DOHH2 (cell line): Measurements from ENCODE around the gene HYDIN.
A peak's percentile ranks its signal among the peaks of the same experiment; 100 is the strongest.

Experiments
- H3F3A ChIP-seq: fragments of 200-600 bp; sonication (generic), shearing (Covaris generic); 2 replicates; pipeline ENCODE4 v1.6.0; 2016; ENCODE audit warnings: antibody characterized with exemption, mild to moderate bottlenecking; ENCODE audit not compliant: control insufficient read depth, insufficient read depth
- H3K27ac ChIP-seq: fragments of 200-600 bp; sonication (generic); 2 replicates; pipeline ENCODE4 v1.5.1; 2014; ENCODE audit warnings: low read depth, mild to moderate bottlenecking, low read length, moderate library complexity
- H3K27me3 ChIP-seq: fragments of 200-600 bp; sonication (generic); 2 replicates; pipeline ENCODE4 v1.6.1; 2014; ENCODE audit warnings: mild to moderate bottlenecking, low read length, mixed read lengths; ENCODE audit not compliant: control insufficient read depth
- H3K36me3 ChIP-seq: fragments of 200-600 bp; sonication (generic); 2 replicates; pipeline ENCODE4 v1.6.1; 2014; ENCODE audit warnings: mild to moderate bottlenecking, low read length, moderate library complexity, mixed read lengths; ENCODE audit not compliant: control insufficient read depth
- H3K4me1 ChIP-seq: fragments of 200-600 bp; sonication (generic); 2 replicates; pipeline ENCODE4 v1.6.1; 2014; ENCODE audit warnings: mild to moderate bottlenecking, low read length, mixed read lengths; ENCODE audit not compliant: control insufficient read depth
- H3K4me2 ChIP-seq: fragments of 200-600 bp; sonication (generic); 2 replicates; pipeline ENCODE4 v1.6.0; 2014; ENCODE audit warnings: mild to moderate bottlenecking, low read length, moderate library complexity
- H3K4me3 ChIP-seq: fragments of 200-600 bp; sonication (generic); 2 replicates; pipeline ENCODE4 v1.5.1; 2014; ENCODE audit warnings: mild to moderate bottlenecking, low read length, mixed read lengths
- H3K79me2 ChIP-seq: fragments of 200-600 bp; sonication (generic); 2 replicates; pipeline ENCODE4 v1.6.1; 2014; ENCODE audit warnings: mild to moderate bottlenecking, low read length, mixed read lengths; ENCODE audit not compliant: control insufficient read depth
- H3K9me2 ChIP-seq: fragments of 200-600 bp; sonication (generic); replicated peaks from 2 replicates; pipeline ENCODE4 v1.6.1; 2014; ENCODE audit warnings: mild to moderate bottlenecking, low read length, mixed read lengths; ENCODE audit not compliant: control insufficient read depth
- H3K9me3 ChIP-seq: fragments of 200-600 bp; sonication (generic); 2 replicates; pipeline ENCODE4 v1.6.1; 2014; ENCODE audit warnings: antibody characterized with exemption, low read length, mixed read lengths; ENCODE audit not compliant: control insufficient read depth, insufficient read depth
- H4K20me1 ChIP-seq: fragments of 200-600 bp; sonication (generic); 2 replicates; pipeline ENCODE4 v1.6.0; 2014; ENCODE audit warnings: low read depth, mild to moderate bottlenecking, antibody characterized with exemption, low read length, moderate library complexity; ENCODE audit not compliant: control insufficient read depth, insufficient read depth
- EZH2phosphoT487 ChIP-seq: fragments of 200-600 bp; sonication (generic); IDR thresholded peaks from 2 replicates; pipeline ENCODE4 v1.6.1; 2017; ENCODE audit warnings: borderline replicate concordance, mild to moderate bottlenecking, antibody characterized with exemption, low read length, moderate library complexity, mixed read lengths
- TF ChIP-seq, protein P1 (sequence below): fragments of 200-600 bp; sonication (generic); IDR thresholded peaks from one replicate; pipeline ENCODE4 v1.5.1; 2014; ENCODE audit warnings: antibody characterized with exemption, mild to moderate bottlenecking, low read depth, low read length; ENCODE audit not compliant: poor library complexity, severe bottlenecking

The HYDIN gene

DNA sequence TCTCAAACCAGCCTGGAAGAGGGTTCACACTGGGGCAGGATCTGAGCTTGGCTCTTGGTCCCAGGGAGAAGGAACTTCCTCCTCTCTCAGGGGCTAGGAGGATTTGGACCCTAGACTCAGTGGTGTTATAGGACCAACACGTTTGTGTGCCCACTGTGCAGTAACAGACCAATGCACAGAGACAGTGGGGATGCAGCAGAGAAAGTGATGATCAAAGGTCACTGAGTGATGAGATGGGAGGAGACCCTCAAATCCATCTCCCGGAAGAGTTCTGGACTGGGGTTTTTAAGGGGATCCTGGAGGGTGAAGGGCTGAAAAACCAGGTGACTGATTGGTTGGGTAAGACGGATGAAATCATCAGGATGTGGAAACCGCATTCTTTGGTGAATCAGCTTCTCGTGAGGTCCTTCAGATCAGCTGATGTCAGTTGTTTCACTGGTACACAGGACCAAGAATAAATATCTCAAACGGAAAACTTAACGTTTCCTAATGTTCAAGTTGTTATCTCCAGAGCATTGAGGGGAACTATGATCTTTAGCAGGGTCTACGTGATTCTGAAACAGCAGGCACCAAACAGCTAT is 426.3 kb downstream of the HYDIN start:
- H3K4me3 ChIP-seq = no peak overlapping the region
- H3K4me1 ChIP-seq = peaks cover 16% of the 10 kb centered on the region
- TF ChIP-seq, protein P1, sequence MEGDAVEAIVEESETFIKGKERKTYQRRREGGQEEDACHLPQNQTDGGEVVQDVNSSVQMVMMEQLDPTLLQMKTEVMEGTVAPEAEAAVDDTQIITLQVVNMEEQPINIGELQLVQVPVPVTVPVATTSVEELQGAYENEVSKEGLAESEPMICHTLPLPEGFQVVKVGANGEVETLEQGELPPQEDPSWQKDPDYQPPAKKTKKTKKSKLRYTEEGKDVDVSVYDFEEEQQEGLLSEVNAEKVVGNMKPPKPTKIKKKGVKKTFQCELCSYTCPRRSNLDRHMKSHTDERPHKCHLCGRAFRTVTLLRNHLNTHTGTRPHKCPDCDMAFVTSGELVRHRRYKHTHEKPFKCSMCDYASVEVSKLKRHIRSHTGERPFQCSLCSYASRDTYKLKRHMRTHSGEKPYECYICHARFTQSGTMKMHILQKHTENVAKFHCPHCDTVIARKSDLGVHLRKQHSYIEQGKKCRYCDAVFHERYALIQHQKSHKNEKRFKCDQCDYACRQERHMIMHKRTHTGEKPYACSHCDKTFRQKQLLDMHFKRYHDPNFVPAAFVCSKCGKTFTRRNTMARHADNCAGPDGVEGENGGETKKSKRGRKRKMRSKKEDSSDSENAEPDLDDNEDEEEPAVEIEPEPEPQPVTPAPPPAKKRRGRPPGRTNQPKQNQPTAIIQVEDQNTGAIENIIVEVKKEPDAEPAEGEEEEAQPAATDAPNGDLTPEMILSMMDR = no peak
- no peak for TF ChIP-seq EZH2phosphoT487
- H3K79me2 ChIP-seq = peaks cover 16% of the 10 kb centered on the region
- H3K4me2 ChIP-seq = no peak overlapping the region
- no peaks in the 10 kb centered on the region for H3K9me3 ChIP-seq
- H4K20me1 ChIP-seq = no peaks in the 10 kb centered on the region
- no peaks in the 10 kb centered on the region for H3K9me2 ChIP-seq
- no peak overlapping the region for H3K27ac ChIP-seq
- H3F3A ChIP-seq = no peaks in the 10 kb centered on the region
- peaks cover 7% of the 10 kb centered on the region for H3K27me3 ChIP-seq
- H3K36me3 ChIP-seq = no peaks in the 10 kb centered on the region; the same call in 1 of the 2 replicates

DNA sequence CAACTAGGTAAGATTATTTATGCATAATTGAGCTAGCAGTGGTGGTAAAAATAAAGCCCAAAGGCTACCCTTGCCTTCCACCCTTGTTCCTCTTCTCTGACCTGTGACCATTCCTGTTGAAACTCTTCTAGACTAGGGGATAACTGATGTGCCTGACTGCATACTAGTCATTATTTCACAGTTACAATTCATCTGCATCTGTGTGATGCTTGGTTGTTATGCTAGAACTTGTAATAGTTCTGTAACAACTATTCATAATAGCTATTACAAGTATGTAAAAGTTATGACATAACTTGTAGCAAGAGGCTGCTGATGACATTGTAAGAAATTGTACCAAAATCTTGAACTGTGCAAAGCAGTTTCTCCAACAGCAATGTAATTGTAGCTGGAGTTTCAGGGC is 427.2 kb downstream of the HYDIN start:
- no peaks in the 10 kb centered on the region for H3K9me3 ChIP-seq
- no peaks in the 10 kb centered on the region for H3F3A ChIP-seq
- peaks cover 20% of the 10 kb centered on the region for H3K4me1 ChIP-seq
- no peak overlapping the region for H3K27ac ChIP-seq
- H4K20me1 ChIP-seq = no peaks in the 10 kb centered on the region
- TF ChIP-seq EZH2phosphoT487 = no peak
- TF ChIP-seq, protein P1 = no peak
- H3K79me2 ChIP-seq = peaks cover 25% of the 10 kb centered on the region
- H3K4me3 ChIP-seq = no peak overlapping the region
- no peak overlapping the region for H3K4me2 ChIP-seq
- peaks cover 8% of the 10 kb centered on the region for H3K36me3 ChIP-seq
- H3K9me2 ChIP-seq = no peaks in the 10 kb centered on the region
- H3K27me3 ChIP-seq = peaks cover under 1% of the 10 kb centered on the region; the same call in 1 of the 2 replicates

- Histone ChIP-seq H3K4me2 (peak overlapping the region; percentile 62), H3K27me3 (no peaks in the 10 kb centered on the region), H3K9me3 (no peaks in the 10 kb centered on the region), H3K27ac (no peak overlapping the region), H3K4me3 (peak overlapping the region; percentile 77), H3K36me3 (peaks cover 13% of the 10 kb centered on the region), H3F3A (no peaks in the 10 kb centered on the region), H3K4me1 (peaks cover 20% of the 10 kb centered on the region), H4K20me1 (no peaks in the 10 kb centered on the region), H3K9me2 (no peaks in the 10 kb centered on the region), H3K79me2 (peaks cover 40% of the 10 kb centered on the region)
- no peak for TF ChIP-seq EZH2phosphoT487
- TF ChIP-seq, protein P1 = no peak
Measured at GRCh38 chr16:70801611-70802010, 428.9 kb downstream of the HYDIN start.
